HG03095 (cell line): ENCODE data around the gene IFITM5.

Source experiments
- ATAC-seq: cut with Tn5 transposase; IDR thresholded peaks from one replicate; pipeline ENCODE4 v1.9.1; 2021; ENCODE audit warnings: moderate library complexity; ENCODE audit not compliant: unreplicated experiment

Gene IFITM5

DNA sequence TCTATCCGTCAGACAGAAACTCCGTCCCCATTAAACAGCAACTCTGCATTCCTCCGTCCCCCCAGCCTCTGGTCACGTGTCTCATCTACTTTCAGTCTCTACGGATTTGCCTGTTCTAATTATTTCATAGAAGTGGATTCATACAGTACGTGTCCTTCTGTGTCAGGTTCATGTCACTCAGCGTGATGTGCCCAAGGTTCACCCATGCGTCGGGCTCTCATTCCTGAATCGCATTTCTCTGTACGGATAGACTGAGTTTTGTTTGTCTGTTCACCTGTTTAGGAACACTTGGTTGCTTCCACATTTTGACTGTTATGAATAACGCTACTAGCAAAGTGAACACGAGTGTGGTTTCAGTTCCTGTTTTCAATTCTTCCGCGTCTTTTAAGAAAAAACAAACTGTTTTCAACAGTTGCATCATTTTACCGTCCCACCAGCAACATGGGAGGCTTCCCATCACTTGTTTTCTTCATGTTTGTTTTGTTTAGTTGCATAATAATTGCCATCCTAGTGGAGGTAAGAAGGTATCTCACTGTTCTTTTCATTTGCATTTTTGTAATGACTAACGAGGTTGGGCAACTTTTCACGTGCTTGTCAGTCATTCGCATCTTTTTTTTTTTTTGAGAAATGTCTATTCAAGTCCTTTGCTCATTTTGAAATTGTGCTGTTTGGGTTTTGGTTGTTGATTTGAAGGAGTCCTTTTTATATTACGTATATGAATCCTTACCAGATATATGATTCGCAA lies 30.0 kb downstream of the IFITM5 start:
- ATAC-seq: peak; percentile 67

DNA sequence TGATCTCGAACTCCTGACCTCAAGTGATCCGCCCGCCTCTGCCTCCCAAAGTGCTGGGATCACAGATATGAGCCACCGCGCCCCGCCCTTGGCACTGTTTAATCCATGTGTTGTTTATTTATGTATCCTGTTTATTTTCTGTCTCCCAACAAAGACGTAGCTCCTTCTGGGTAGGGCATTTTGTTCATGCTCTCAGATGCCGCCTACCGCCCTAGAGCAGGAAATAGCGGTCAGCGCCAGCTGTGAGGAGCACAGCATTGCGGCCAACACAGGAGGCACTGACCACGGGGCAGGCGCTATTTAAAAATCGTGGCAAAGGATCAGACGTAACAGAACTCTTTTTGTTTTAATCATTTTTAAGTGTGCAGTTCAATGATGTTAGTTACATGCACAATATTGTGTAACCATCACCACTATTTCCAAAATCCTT lies 30.6 kb downstream of the IFITM5 start:
- peak; percentile 31 for ATAC-seq

DNA sequence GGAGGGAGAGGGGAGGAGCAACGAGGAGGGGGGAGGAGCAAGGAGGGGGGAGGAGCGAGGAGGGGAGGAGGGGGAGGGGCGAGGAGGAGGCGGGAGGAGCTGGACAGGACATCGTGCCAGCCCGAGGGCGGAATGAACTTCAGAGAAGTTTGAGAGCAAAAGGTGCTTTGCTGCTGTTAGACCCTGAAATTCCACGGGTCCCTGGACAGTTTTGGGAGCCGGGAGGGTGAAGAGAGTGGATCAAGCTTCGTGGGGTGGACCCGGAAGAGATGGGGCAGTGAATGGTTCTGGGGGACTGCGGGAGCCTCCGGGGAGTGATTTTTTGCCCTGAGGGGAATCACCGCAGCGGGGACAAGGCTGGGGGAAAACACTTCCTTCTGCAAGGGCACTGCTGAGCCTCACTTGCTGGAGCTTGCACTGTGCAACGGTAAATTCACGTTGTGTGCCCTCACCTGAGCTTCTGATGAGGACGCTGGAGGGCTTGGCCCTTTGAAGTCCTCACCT lies 31.8 kb downstream of the IFITM5 start:
- no peak for ATAC-seq

DNA sequence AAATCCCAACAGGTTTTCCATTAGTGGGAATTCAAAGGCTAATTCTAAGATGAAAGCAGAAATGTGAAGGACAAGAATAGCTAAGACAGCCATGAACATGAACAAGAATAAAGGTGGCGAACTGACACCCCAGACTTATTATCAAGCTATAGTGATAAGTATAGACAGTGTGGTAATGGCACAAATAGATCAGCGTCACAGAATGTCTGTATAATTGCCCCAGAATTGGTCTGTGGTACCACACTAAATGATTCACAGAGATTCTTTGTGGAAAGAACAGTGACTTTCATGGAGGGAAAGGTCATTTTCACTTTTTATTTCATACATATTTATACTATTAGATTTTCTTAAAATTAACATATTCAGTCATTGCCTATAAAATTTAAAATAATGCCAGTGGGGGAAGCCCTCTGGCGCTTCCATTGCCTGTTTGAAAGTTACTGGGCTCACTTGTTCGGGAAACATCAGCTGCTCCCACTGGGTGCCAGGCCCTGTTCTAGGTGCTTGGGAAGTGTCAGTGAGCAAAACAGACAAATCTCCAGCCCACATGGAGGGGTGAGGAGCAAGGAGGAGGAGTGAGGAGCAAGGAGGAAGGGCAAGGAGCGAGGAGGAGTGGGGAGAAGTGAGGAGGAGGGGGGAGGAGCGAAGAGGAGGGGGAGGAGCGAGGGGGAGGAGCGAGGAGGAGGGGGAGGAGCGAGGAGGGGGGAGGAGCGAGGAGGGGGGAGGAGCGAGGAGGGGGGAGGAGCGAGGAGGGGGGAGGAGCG lies 32.5 kb downstream of the IFITM5 start:
- ATAC-seq: no peak

DNA sequence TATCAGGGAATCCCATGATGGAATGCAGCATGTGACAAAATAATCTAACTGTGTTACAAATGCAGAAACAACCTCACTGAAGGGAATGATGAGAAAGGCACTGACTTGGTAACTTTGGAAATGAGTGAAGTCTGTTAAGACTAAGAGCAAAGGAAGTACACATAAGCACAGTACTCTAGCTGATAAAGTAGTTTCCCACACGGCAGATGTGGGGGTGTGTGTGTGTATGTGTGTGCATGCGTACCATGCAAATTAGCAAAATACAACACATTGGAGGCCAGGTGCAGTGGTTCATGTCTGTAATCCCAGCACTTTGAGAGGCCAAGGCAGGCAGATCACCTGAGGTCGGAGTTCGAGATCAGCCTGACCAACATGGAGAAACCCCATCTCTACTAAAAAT lies 37.7 kb downstream of the IFITM5 start:
- ATAC-seq: no peak

DNA sequence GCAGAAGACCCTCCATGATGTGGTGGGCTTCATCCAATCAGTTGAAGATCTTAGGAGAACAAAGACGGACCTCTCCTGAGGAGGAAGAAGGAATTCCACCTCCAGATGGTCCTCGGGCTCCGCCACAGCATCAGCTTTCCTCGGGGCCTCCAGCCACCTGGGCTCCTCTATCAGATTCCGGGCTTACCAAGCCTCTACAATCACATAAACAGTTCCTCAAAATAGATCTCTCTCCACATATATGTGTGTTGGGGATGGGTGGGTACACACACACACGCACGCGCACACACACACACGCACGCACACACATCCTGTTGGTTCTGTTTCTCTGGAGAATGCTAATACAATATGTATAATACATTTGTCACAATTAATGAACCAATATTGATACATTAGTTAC lies 39.9 kb downstream of the IFITM5 start:
- ATAC-seq: no peak

DNA sequence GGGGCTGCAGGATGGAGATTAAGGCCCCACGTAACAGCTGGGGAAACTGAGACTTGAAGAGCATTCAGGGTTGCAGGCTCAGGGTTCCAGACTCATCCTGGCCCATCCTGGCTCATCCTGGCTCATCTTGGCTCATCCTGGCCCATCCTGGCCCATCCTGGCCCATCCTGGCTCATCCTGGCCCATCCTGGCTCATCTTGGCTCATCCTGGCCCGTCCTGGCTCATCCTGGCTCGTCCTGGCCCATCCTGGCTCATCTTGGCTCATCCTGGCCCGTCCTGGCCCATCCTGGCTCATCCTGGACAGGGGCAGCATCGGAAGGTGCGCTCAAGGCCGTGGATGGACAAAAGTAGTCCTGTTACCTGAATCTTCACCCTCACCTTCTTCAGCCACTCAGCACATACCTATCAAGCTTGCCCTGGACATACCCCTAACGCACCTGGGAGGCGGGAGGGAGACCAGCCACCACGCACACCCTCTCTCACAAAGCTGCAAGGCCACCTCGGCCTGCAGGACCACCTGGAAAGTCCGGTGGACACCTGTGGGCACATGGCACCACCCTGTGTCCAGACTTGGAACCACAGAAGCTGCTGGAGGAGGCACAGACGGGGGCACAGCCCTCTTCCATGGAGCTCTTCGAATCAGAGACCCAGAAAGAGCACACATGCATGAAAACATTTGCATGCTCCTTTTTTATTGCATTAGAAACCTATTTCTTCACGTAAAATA lies 41.4 kb downstream of the IFITM5 start:
- no peak for ATAC-seq

DNA sequence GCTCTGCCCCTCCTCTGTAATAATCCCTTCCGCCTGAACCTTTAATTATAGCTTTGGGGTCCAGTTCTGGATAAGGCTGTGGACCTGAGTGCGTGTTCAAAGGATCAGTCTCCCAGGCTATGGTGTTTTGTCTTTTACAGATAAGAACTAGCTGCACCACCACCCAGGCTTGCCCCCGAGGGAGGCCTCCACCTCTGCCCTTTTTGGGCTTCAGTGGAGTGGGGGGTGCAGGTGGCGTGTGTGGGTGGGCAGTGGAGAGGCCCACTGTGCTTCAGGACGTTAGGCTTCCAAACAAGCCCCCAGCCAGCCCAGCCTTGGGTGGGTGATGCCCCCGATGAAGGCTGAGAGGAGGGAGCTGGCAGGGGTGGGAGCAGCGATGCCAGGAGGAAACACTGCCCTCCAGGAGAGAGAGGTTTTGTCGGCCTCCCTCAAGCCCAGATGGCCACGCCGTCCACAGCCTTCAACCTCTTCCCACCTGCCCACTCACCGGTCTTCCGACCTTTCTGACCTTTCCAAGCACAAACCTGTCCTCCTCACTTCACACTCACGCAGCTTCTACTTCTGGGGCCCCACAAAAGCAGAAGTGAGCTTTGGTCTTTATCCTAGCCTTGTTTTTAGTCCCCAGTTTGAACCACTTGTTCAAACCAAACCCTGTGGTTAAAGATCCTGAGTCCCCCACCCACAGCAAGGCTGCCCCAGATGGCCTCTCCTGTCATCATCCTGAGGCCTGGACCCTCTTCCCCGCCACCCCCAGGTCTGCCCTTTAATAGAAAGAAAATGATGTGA lies 42.2 kb downstream of the IFITM5 start:
- no peak for ATAC-seq

DNA sequence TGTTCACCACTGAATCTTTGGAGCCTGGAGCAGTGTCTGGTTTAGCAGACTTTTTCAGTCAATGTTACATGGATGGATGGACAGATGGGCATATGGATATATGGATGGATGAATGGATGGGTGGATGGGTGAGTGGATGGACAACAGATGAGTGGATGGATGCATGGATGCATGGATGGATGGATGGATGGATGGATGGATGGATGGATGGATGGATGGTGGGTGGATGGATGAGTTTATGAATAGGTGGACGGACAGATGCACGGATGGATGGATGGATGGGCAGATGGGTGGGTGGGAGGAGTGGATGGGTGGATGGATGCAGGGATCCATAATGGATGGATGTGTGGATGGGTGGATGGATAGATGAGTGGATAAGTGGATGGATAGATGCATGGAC lies 43.5 kb downstream of the IFITM5 start:
- ATAC-seq: no peak

DNA sequence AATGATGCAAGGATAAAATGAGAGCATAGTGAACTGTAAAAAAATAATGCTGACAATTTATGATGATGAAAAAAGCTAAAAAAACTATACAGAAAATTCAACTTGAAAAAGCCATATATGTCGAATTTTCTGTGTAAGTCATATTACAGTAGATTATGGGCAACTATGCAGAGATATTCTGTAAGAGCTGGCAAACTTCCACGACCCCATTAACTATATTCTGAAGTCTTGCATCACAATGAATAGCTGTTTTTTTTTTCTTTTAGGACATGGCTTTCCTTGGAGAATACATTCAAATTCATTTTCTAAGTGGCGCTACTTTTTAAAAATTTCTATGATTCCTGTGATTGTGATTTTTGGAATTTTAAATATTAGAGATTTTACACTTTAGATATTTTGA lies 44.1 kb downstream of the IFITM5 start:
- ATAC-seq: no peak

DNA sequence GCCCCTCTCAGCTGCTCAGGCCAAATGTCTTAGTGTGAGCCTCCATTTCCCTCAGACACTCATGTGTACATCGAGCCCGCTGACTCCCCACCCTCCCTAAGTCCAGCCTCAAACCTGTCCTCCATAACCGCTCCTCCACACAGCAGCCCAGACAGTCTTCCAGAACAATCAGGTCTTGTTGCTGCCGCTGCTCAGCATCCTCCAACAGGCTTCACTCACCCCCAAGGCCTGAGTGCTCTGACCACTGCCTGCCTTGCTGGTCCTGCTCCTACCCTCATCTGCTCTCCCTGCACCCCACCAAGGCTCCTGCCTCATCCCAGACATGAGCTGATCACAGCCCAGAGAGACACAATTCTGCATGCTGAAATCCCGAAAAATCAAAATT lies 45.4 kb downstream of the IFITM5 start:
- no peak for ATAC-seq

DNA sequence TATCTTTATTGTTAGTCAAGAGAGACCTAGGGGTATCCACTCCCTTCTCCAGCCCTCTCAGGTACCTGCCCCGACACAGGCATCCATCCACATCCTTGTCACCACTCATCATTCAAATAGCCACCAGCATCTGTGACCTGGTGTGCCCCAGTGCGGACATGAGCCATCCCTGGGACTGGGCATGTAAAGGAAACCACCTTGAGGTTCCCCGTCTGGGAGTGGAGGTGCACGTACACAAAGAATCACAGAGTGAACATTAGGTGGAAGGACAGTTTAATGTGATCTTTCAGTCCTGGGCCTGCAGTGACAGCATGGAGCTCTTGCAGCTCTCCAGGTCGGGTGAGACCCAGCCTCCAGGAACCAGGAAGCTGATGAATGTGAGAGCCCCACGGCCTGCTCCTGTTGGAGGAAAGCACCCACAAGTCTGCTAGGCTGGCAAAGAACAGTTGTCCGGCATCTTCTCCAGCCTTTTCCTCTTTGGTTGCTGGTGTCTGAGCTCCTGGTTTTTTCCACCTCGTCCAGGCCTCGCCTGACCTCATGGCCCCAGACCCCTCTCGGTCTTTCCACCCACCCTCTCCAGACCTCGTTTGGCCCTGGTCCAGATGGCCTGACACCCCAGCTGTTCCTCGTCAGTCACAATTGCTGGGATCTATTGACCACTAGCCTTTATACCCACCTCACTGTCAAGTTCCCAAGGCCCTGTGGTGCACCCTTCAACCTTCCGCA lies 46.0 kb downstream of the IFITM5 start:
- ATAC-seq: no peak

DNA sequence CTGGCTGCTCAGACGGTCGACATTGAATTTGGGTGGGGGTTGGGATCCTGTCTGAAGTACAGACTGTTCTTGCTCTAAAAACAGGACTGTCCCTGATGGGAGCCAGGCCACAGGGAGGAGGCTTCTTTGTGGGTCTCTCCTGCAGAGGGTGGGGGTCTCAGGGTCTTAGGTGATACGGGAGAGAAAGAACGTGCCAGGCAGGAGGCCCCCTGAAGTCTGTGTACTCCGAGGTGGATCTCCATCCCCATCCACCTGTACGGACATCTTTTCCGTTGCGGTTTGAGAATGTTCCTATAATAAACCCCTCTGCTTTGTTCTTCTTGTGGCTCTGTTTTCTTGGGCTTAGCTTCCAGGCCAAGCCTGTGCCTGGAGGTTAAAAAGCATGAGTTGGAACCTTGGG lies 46.7 kb downstream of the IFITM5 start:
- no peak for ATAC-seq

DNA sequence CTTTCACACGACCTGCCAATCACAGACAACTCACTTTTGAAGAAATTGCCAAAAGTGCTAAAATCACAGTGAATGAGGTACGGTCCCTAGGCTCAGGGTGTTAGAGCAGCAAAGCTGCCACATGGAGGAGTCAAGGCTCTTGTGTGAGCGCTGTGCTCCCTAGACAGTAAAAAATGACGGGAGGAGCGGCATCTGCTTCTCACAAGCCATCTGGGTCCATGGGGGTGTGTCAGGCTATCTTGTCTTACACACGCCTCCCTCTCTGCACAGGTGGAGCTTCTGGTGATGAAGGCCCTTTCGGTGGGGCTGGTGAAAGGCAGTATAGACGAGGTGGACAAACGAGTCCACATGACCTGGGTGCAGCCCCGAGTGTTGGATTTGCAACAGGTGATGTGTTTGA lies 47.8 kb downstream of the IFITM5 start:
- ATAC-seq: no peak

DNA sequence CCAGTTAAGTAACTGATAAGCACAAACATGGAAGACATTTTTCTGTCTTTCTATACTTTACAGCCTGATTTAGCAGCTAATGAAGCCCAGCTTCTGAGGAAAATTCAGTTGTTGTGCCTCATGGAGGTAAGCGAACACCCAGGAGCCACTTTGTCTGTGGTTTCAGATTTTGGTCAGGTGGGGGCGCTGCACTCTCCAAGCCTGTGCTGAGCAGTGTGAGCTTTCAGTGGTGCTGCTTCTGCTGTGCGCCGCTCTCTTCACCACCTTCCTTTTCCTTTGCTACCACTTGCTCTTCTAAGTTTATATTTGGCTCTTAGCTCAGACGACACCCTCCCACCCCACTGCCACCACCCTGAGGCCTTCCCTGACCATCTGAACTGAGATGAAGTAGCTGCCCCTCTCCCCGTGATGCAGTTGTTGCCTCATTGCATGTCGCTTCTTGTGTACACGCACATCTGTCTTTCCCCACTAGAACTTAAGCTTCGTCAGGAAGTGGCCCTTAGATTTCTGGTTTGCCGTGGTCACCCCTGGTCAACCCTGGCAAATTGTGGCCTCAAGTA lies 48.5 kb downstream of the IFITM5 start:
- ATAC-seq: no peak

DNA sequence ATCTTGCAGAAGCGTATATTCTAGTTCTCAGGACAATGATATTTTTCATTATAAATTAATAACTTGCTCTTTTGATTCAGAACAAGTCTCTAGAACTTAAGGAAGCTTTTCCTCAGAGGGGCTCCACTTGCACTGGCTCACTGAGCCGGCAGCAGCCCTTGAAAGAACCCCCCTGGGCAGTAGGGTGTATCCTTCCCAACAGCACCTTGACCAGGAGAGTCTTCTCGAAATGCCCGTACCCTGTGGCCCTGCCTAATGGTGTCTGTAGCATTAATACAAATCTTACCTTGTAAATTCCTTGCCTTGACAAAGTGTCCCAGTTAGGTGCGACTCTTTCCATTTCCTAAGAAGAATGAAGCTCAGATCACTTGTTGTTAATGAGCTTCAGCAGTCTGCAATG lies 49.1 kb downstream of the IFITM5 start:
- no peak for ATAC-seq

DNA sequence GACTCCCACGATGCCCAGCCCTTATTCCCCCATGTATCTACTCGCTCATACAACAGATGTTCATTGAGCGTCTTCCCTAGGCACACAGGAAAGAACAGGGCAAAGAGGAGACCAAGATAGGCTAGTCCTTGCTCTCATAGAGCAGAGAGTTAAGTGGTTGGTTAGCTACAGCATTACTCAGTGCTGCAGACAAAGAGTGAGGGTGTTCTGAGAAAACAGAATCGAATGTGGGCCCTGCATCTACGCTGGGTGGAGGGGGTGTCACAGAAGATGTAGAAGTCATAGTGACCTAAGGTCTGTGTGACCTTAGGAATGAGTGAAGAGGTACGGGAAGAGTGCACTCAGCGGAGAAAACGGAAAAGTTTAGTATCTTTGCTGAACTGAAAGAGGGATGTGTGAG lies 50.3 kb downstream of the IFITM5 start:
- no peak for ATAC-seq
